C4-2B (cell line): ENCODE measurements around the gene ATXN1.
"Not testable (repeated sequence)": the region's sequence is repeated elsewhere in the genome, so short reads cannot be mapped to it uniquely, and the experiment has no call there.

Experiments used
- H3K27ac ChIP-seq: fragments of 450-650 bp; 2 replicates; pipeline ENCODE4 v1.5.1; 2017
- ZFX ChIP-seq: fragments of 450-650 bp; IDR thresholded peaks from 2 replicates; pipeline ENCODE4 v1.6.1; 2017
- TF ChIP-seq, protein P1 (sequence below): fragments of 450-650 bp; conservative IDR thresholded peaks from 2 replicates; pipeline ENCODE4 v1.5.1; 2017; ENCODE audit warnings: mild to moderate bottlenecking

Gene ATXN1

DNA sequence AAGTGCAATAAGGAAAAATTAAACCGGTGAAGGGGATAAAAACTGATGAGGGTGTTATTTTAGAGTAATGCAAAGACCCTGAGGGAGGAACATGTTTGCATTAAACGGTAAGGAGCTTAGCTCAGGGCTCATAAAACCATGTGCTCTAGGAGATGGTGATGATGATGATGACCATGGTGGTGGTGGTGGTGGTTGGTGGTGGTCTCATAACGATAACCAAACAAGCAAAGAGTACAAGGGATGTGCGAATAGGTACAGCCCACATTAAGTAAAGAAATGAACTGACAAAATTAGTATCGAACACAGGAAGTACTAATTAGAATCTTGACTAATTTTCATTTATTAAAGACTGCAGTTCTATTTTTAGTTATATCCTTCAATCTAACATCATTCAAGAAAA lies 139.1 kb downstream of the ATXN1 start:
- H3K27ac ChIP-seq = no peak overlapping the region
- TF ChIP-seq, protein P1, sequence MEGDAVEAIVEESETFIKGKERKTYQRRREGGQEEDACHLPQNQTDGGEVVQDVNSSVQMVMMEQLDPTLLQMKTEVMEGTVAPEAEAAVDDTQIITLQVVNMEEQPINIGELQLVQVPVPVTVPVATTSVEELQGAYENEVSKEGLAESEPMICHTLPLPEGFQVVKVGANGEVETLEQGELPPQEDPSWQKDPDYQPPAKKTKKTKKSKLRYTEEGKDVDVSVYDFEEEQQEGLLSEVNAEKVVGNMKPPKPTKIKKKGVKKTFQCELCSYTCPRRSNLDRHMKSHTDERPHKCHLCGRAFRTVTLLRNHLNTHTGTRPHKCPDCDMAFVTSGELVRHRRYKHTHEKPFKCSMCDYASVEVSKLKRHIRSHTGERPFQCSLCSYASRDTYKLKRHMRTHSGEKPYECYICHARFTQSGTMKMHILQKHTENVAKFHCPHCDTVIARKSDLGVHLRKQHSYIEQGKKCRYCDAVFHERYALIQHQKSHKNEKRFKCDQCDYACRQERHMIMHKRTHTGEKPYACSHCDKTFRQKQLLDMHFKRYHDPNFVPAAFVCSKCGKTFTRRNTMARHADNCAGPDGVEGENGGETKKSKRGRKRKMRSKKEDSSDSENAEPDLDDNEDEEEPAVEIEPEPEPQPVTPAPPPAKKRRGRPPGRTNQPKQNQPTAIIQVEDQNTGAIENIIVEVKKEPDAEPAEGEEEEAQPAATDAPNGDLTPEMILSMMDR = no peak
- TF ChIP-seq ZFX = no peak

DNA sequence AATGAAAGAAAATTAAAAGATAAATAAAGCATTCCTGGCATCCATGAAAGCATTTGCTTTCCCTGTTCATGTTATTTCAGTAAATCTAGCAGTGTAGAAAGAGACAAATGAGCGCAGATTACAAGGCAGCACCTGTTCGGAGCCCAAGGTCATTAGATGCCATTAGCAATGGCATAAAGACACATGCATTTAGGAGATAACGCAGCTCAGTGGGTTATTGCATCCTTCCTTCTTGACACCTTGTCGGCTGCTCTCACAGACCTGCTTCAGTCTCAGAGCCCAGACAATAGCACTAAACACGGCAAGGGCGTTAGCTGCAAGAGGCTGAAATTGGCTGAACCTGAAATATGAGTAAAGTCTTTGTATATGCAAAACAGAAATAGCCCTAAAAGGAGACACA lies 140.3 kb downstream of the ATXN1 start:
- H3K27ac ChIP-seq = no peak overlapping the region
- TF ChIP-seq ZFX = no peak
- TF ChIP-seq, protein P1 = no peak

DNA sequence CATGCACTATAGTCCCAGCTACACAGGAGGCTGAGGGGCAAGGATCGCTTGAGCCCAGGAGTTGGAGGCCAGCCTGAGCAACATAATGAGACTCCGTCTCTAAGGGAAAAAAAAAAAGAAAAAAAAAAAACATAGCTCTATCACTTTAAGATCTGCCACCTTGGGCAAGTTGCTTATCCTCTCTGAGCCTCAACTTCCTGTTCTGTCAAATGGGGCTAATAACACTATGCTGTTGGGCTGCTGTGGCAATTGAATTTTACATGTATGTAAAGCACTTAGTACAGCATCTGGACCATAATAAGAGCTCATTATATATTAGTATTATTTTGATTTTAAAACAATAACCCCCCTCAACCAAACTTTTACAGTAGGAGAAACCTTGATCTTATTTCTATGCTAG lies 141.5 kb downstream of the ATXN1 start:
- no peak for TF ChIP-seq ZFX
- TF ChIP-seq, protein P1 = no peak

DNA sequence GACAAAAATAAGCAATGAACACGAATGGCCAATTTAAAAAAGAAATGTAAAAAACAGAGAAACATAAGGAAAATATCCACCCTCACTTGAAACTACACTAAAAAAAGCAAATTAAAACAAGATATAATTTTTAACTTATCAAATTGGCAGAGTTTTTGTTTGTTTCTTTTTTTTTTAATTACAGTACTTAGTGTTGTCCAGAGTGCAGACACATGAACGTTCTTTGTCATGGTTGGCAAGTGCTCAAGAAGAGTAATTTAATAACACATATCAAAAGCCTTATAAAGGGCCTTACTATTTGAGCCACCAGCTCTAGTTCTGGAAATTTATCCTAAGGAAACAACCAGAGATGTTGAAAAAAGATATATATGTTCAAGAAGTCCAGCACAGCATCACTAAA lies 142.3 kb downstream of the ATXN1 start:
- TF ChIP-seq ZFX = no peak
- TF ChIP-seq, protein P1 = no peak
- no peak overlapping the region for H3K27ac ChIP-seq

More for the DNA sequence above, 141.5 kb downstream of the ATXN1 start:
- H3K27ac ChIP-seq = no peak overlapping the region

DNA sequence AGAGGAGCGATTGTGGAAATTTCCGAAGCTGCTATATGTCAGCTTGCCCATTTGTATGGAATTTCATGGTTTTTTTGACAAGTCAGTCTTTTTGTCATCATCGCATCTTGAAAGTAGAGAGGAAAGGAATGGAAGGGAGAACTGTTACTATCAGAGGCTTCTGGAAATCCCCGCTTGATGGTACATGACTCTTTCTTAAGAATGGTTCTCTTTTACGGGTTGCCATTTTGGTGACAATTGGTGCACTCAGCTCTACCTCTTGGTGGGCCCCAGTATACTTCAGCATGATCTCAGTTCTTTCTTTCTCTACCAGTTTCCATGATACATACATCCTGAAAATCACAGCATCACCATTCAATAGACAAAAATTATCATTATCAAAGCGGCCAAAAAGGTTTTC lies 146.0 kb downstream of the ATXN1 start:
- H3K27ac ChIP-seq = not testable (repeated sequence)

DNA sequence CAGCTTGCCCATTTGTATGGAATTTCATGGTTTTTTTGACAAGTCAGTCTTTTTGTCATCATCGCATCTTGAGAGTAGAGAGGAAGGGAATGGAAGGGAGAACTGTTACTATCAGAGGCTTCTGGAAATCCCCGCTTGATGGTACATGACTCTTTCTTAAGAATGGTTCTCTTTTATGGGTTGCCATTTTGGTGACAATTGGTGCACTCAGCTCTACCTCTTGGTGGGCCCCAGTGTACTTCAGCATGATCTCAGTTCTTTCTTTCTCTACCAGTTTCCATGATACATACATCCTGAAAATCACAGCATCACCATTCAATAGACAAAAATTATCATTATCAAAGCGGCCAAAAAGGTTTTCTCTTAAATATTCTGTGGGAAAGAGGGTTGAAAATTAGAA lies 147.1 kb downstream of the ATXN1 start:
- H3K27ac ChIP-seq = not testable (repeated sequence)

DNA sequence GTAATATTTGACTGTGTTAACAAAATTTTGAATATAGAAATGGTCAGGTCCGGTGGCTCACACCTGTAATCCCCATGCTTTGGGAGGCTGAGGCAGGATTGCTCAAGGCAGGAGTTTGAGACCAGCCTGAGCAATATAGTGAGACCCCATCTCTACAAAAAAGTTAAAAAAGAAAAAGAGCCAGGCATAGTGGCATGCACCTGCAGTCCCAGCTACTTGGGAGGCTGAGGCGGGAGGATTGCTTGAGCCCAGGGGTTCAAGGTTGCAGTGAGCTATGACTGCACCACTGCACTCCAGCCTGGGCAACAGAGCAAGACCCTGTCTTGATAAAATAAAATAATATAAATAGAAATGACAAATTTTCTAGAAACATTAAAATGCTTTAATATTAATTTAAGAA lies 147.8 kb downstream of the ATXN1 start:
- not testable (repeated sequence) for H3K27ac ChIP-seq

DNA sequence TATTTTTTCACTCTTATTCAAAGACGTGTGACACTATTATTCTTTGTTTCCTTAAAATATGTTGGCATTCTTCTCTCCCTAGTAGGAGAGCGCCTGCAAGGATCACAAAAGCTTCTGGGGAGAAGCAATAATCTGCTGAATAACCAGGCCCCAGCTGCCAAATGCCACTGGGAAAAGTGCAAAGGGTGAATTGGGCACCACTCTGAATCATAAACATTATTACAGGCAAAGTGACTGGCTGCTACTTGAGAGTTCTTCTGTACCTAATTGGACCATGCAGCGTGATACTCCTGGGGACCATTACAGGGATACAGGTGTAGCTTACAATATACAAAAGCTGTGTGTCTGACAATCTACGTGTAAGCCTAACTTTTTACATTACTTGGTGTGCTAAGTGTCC lies 152.8 kb downstream of the ATXN1 start:
- TF ChIP-seq ZFX = no peak
- TF ChIP-seq, protein P1 = no peak
- H3K27ac ChIP-seq = no peak overlapping the region

DNA sequence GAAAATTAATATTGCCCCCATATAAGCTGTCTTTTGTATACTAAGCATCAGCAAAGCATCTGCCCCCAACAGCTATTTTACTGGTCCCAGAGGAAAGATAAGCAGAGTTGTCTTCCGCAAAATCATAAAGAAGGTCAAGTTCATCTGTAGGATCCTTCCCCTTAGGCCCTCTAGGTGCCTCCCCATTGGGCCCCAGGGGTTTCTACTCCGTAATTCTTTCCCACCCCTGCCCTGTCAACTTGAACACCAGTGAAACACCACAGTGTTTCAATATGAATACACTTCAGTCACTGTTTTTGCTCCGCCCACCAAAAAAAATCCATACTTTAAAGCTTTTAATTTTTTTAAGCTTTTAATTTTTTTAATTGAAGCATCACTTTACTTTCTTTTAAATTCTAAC lies 159.2 kb downstream of the ATXN1 start:
- no peak overlapping the region for H3K27ac ChIP-seq
- no peak for TF ChIP-seq ZFX
- TF ChIP-seq, protein P1 = no peak
